ENCODE measurements around the gene KCNMA1. TPM values are rescaled to one million over a fixed set of nuclear protein-coding genes. Genes with fewer than 3 reads are reported as not detected.

The KCNMA1 gene
- total RNA-seq, 4 donors from 2014 or later, result 68.4 to 170 (median 119) TPM

GRCh38 chr10:76937181-76937600 is 700.4 kb downstream of the KCNMA1 start:
- intact Hi-C loops (cut with DNase I; ENCODE audit: low total_unique reads), result no loop called here
- Histone ChIP-seq H3K27me3 (no peaks in the 10 kb centered on the region), H3K27ac (peak overlapping the region in 3 of 4 donors; percentile 9 to 65 (median 35)), H3K9me3 (no peaks in the 10 kb centered on the region), H3K4me1 (peaks cover 0 to 17% (median 2%) of the 10 kb centered on the region in 4 donors), H3K36me3 (no peaks in the 10 kb centered on the region), H3K4me3 (no peak overlapping the region)
- TF ChIP-seq CTCF (IDR thresholded peaks at IDR 0.05) (no peak), EP300 (IDR thresholded peaks at IDR 0.05; ENCODE audit: low read depth) (no peak), POLR2AphosphoS5 (IDR thresholded peaks at IDR 0.05) (no peak), POLR2A (IDR thresholded peaks at IDR 0.05) (no peak)
- no peak for DNase-seq
- in situ Hi-C loops (cut with MboI; ENCODE audit: low pct_ligation_motif_present in 1 of 4, low pct_unique_long_range_greater_than_20kb in 1 of 4, low sequenced_read_pairs in 3 of 4), result no loop called here
- WGBS, 2 donors (ENCODE audit: low coverage in 1 of 2), result 35 to 41% methylated on average over 2 of the region's 2 CpGs

GRCh38 chr10:76935941-76936613 is 701.5 kb downstream of the KCNMA1 start:
- 54 to 62% methylated on average over 4 of the region's 4 CpGs for WGBS, 2 donors (ENCODE audit: low coverage in 1 of 2)
- peaks cover 0 to 17% (median 2%) of the 10 kb centered on the region in 4 donors for H3K4me1 ChIP-seq
- intact Hi-C loops (cut with DNase I; ENCODE audit: low total_unique reads) (no loop called here), in situ Hi-C loops (cut with MboI; ENCODE audit: low pct_ligation_motif_present in 1 of 4, low pct_unique_long_range_greater_than_20kb in 1 of 4, low sequenced_read_pairs in 3 of 4) (no loop called here)
- DNase-seq, result no peak
- H3K4me3 ChIP-seq, result no peak overlapping the region
- H3K36me3 ChIP-seq, result no peaks in the 10 kb centered on the region
- H3K9me3 ChIP-seq, result no peaks in the 10 kb centered on the region
- TF ChIP-seq POLR2A (IDR thresholded peaks at IDR 0.05) (no peak), POLR2AphosphoS5 (IDR thresholded peaks at IDR 0.05) (no peak), CTCF (IDR thresholded peaks at IDR 0.05) (no peak), EP300 (IDR thresholded peaks at IDR 0.05; ENCODE audit: low read depth) (no peak)
- peak overlapping the region in 2 of 4 donors; percentile 35 to 65 for H3K27ac ChIP-seq
- no peaks in the 10 kb centered on the region for H3K27me3 ChIP-seq

- Histone ChIP-seq H3K4me3 (no peak overlapping the region), H3K4me1 (no peaks in the 10 kb centered on the region), H3K9me3 (no peaks in the 10 kb centered on the region), H3K27me3 (no peaks in the 10 kb centered on the region), H3K36me3 (no peaks in the 10 kb centered on the region), H3K27ac (no peak overlapping the region)
- WGBS, 2 donors (ENCODE audit: low coverage in 1 of 2), result 92 to 100% methylated on average over 6 to 7 of the region's 7 CpGs
- TF ChIP-seq EP300 (IDR thresholded peaks at IDR 0.05; ENCODE audit: low read depth) (no peak), CTCF (IDR thresholded peaks at IDR 0.05) (no peak), POLR2AphosphoS5 (IDR thresholded peaks at IDR 0.05) (no peak), POLR2A (IDR thresholded peaks at IDR 0.05) (no peak)
- DNase-seq, result no peak
- intact Hi-C loops (cut with DNase I; ENCODE audit: low total_unique reads) (no loop called here), in situ Hi-C loops (cut with MboI; ENCODE audit: low pct_ligation_motif_present in 1 of 4, low pct_unique_long_range_greater_than_20kb in 1 of 4, low sequenced_read_pairs in 3 of 4) (no loop called here)
These were observed 709.0 kb downstream of the KCNMA1 start for GRCh38 chr10:76928565-76928964.

- Histone ChIP-seq H3K27me3 (no peaks in the 10 kb centered on the region), H3K36me3 (no peaks in the 10 kb centered on the region), H3K4me3 (no peak overlapping the region), H3K4me1 (peaks cover 0 to 11% (median 0%) of the 10 kb centered on the region in 4 donors), H3K27ac (no peak overlapping the region), H3K9me3 (no peaks in the 10 kb centered on the region)
- in situ Hi-C loops (cut with MboI; ENCODE audit: low pct_ligation_motif_present in 1 of 4, low pct_unique_long_range_greater_than_20kb in 1 of 4, low sequenced_read_pairs in 3 of 4), result no loop called here
- TF ChIP-seq EP300 (IDR thresholded peaks at IDR 0.05; ENCODE audit: low read depth), result no peak
- no peak for TF ChIP-seq POLR2AphosphoS5 (IDR thresholded peaks at IDR 0.05)
- TF ChIP-seq CTCF (IDR thresholded peaks at IDR 0.05), result no peak
- TF ChIP-seq POLR2A (IDR thresholded peaks at IDR 0.05), result no peak
- 69 to 75% methylated on average over 5 to 6 of the region's 6 CpGs for WGBS, 2 donors (ENCODE audit: low coverage in 1 of 2)
- intact Hi-C loops (cut with DNase I; ENCODE audit: low total_unique reads), result no loop called here
- DNase-seq, result no peak
These were observed 711.8 kb downstream of the KCNMA1 start for GRCh38 chr10:76925636-76926405.
